ENCODE data around the gene ERGIC2. TPM values are rescaled to one million over a fixed set of nuclear protein-coding genes. Genes with fewer than 3 reads are reported as not detected.

Gene ERGIC2
- total RNA-seq, 1 donor from 2014 or later, result 74.4 TPM

- Mint-ChIP-seq H3K9me3 (ENCODE audit: low read depth) (no peaks in the 10 kb centered on the region), H3K4me1 (ENCODE audit: low read depth) (no peaks in the 10 kb centered on the region), H3K4me3 (ENCODE audit: unreplicated experiment) (no peak overlapping the region), H3K27ac (ENCODE audit: unreplicated experiment) (no peak overlapping the region), H3K27me3 (ENCODE audit: low read depth) (no peaks in the 10 kb centered on the region), H3K36me3 (ENCODE audit: low read depth) (peaks cover 6% of the 10 kb centered on the region)
- no peak for DNase-seq (ENCODE audit: low spot score)
- TF ChIP-seq, protein P1, sequence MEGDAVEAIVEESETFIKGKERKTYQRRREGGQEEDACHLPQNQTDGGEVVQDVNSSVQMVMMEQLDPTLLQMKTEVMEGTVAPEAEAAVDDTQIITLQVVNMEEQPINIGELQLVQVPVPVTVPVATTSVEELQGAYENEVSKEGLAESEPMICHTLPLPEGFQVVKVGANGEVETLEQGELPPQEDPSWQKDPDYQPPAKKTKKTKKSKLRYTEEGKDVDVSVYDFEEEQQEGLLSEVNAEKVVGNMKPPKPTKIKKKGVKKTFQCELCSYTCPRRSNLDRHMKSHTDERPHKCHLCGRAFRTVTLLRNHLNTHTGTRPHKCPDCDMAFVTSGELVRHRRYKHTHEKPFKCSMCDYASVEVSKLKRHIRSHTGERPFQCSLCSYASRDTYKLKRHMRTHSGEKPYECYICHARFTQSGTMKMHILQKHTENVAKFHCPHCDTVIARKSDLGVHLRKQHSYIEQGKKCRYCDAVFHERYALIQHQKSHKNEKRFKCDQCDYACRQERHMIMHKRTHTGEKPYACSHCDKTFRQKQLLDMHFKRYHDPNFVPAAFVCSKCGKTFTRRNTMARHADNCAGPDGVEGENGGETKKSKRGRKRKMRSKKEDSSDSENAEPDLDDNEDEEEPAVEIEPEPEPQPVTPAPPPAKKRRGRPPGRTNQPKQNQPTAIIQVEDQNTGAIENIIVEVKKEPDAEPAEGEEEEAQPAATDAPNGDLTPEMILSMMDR (IDR thresholded peaks at IDR 0.05), result no peak
Observed at GRCh38 chr12:29350080-29350479, 30.9 kb downstream of the ERGIC2 start.

- no peak for DNase-seq (ENCODE audit: low spot score)
- Mint-ChIP-seq H3K27me3 (ENCODE audit: low read depth) (no peaks in the 10 kb centered on the region), H3K36me3 (ENCODE audit: low read depth) (peaks cover 16% of the 10 kb centered on the region), H3K27ac (ENCODE audit: unreplicated experiment) (no peak overlapping the region), H3K9me3 (ENCODE audit: low read depth) (no peaks in the 10 kb centered on the region), H3K4me3 (ENCODE audit: unreplicated experiment) (no peak overlapping the region), H3K4me1 (ENCODE audit: low read depth) (peaks cover 18% of the 10 kb centered on the region)
- TF ChIP-seq, protein P1 (IDR thresholded peaks at IDR 0.05), result no peak
Observed at GRCh38 chr12:29346769-29347421, 34.1 kb downstream of the ERGIC2 start.

DNA sequence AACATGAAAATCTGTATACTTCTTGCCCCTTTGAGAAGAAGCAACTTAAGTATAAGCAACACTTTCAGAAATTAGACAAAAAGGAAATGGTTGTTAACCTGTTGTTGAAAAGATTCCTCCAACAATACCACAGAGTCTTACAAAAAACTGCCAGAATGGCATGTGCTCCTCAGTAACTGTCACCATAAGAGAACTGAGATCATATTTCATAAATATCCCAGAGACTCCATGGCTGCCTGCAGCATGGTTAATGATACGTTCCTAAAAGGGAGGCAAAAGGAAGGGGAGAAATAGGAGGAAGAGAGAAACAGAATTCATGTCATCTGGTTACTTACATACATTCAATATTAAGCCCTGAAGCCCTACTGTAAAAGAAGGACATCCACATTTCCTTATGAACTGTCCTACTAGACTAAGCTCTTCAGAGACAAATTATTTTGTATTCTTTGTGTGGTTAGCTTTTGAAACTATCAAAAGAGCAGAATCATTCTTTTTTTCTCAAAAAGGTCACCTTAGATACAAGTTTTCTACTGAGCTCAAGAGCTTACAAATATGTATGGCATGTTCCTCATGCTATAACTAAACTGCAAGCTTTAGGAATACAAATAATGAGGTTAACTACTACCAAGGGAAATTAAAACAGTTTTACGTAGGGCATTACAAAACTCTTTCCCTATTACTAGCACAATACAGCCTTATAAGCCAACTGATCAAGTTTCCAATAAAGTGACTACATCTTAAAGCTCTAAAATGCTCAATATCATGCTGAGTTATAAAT, 37.8 kb downstream of the ERGIC2 start:
- Mint-ChIP-seq H3K36me3 (ENCODE audit: low read depth) (peaks cover 20% of the 10 kb centered on the region), H3K4me1 (ENCODE audit: low read depth) (peaks cover 18% of the 10 kb centered on the region), H3K9me3 (ENCODE audit: low read depth) (no peaks in the 10 kb centered on the region), H3K27ac (ENCODE audit: unreplicated experiment) (no peak overlapping the region), H3K4me3 (ENCODE audit: unreplicated experiment) (no peak overlapping the region), H3K27me3 (ENCODE audit: low read depth) (no peaks in the 10 kb centered on the region)
- TF ChIP-seq, protein P1 (IDR thresholded peaks at IDR 0.05), result no peak
- DNase-seq (ENCODE audit: low spot score), result no peak

- Mint-ChIP-seq H3K27ac (ENCODE audit: unreplicated experiment) (no peak overlapping the region), H3K4me3 (ENCODE audit: unreplicated experiment) (no peak overlapping the region), H3K4me1 (ENCODE audit: low read depth) (no peaks in the 10 kb centered on the region), H3K27me3 (ENCODE audit: low read depth) (no peaks in the 10 kb centered on the region), H3K36me3 (ENCODE audit: low read depth) (peaks cover 6% of the 10 kb centered on the region), H3K9me3 (ENCODE audit: low read depth) (no peaks in the 10 kb centered on the region)
- no peak for DNase-seq (ENCODE audit: low spot score)
- TF ChIP-seq, protein P1 (IDR thresholded peaks at IDR 0.05), result no peak
Observed at GRCh38 chr12:29337325-29337724, 43.6 kb downstream of the ERGIC2 start.

- Mint-ChIP-seq H3K27ac (ENCODE audit: unreplicated experiment) (no peak overlapping the region), H3K27me3 (ENCODE audit: low read depth) (no peaks in the 10 kb centered on the region), H3K4me3 (ENCODE audit: unreplicated experiment) (no peak overlapping the region), H3K36me3 (ENCODE audit: low read depth) (no peaks in the 10 kb centered on the region), H3K4me1 (ENCODE audit: low read depth) (peaks cover 9% of the 10 kb centered on the region), H3K9me3 (ENCODE audit: low read depth) (no peaks in the 10 kb centered on the region)
- TF ChIP-seq, protein P1 (IDR thresholded peaks at IDR 0.05), result no peak
- DNase-seq (ENCODE audit: low spot score), result no peak
Observed at GRCh38 chr12:29334937-29335336, 46.0 kb downstream of the ERGIC2 start.
